Activated CD8-positive, alpha-beta memory T cell treated with anti-CD3 and anti-CD28 coated beads, Interleukin-2, amount 50 U/mL, for 48 hours (primary cell): ENCODE results near the gene PHACTR1.
A peak's percentile ranks its signal among the peaks of the same experiment; 100 is the strongest.
"Not testable (repeated sequence)": the region's sequence is repeated elsewhere in the genome, so short reads cannot be mapped to it uniquely, and the experiment has no call there.

Experiments
- DNase-seq: peaks from one replicate; pipeline ENCODE4 v3.0.0-alpha.2; 2020

PHACTR1 gene

DNA sequence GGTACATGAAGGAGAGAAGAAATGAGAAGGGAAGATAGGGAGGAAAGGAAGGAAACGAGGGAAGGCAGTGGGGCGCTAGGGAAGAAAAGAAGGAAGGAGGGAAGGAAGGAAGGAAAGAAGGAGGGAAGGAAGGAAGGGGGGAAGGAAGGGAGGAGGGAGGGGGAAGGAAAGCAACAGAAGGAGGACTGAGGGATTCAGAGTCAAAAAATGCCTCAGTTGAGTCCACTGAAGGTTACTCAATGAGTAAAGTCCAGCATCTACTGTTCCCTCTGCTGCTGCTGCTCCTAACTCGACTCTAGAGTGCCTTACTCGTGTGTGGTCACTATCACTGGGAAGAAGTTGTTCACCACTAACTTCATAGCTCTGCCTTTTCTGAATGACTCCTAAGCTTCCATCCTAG, 33.8 kb downstream of the PHACTR1 start:
- no peak for DNase-seq

DNA sequence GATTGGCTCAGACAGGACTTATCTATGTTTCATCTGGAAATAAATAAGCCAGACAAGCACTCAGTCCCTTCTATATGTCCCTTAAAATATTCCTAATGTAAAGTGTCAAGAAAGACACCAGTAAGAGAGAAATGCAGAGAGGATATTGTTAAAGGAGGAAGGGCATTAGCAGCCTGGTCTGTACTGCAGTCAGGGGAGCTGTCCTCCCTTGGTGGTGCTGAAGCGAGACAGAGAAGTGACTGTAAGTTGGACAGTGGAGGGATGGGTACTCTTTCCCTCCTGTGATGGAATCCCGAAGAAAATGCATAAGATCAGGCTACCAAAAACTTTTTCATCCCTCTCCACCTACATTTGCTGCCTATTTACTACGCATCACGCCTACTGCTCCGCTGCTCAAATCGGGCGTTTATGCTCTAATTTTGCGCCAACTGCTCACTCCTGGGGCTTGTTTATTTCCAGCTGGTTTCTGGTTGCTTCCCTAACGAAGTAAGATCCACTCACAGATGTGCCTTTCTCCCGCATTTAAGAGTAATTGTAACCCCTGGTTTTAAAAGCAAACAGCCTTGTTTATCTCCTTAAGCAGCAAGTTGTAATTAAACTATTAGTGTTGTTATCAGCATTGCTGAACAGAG, 35.2 kb downstream of the PHACTR1 start:
- peak; percentile 68 for DNase-seq

DNA sequence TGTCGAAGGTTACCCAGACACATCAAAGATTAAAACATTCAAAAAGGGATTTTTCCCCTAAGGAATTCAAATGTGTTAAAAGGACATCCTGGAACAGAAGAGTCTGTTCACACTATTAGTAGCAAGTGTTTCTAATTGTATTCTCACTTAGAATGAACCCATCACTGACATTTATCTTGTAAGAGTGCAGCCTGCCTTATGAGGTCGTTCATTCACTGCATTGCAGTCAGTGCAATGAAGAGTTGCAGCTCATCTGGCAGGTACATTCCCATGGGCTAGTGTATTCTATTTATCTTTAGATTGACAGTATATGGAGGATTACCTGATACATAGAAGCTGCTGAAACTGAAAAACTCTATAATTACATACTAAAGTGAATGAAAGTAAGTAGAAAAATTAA, 36.5 kb downstream of the PHACTR1 start:
- DNase-seq = no peak

DNA sequence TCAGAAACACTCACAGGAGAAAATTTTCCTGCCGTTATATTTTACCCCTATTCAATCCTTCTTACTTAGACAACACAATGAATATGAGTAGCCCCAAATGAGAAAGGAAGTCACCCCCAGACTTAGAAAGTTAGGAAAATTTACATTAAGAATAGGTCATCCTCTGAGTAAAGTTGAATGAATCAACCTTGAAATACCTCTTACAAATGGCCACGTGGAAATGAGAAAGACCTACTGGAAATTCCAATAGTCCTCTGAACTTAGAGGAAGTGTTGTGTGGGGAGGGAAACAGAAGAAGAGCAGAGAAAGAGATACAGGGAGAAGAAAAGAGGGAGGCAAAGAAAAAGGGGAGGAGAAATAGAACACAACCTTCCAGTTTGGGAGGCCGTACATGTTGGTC, 43.7 kb downstream of the PHACTR1 start:
- no peak for DNase-seq

DNA sequence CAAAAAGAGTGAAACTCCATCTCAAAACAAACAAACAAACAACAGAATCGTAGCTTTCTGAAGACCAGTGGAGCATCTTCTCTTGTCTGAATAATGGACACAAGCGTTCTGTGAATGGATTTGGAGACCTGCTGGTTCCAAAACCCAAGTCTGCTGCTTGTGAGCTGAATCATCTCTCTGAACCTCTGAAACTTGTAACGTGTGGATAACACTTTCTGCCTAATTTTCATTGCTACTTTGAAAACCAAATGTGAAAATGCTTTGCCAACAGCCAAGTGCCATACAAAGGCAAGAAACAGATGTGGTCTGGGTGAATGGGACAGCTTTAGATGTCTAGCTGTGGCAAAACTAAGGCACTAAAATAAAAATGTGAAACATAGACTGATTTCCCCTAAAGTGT, 44.3 kb downstream of the PHACTR1 start:
- DNase-seq = no peak

DNA sequence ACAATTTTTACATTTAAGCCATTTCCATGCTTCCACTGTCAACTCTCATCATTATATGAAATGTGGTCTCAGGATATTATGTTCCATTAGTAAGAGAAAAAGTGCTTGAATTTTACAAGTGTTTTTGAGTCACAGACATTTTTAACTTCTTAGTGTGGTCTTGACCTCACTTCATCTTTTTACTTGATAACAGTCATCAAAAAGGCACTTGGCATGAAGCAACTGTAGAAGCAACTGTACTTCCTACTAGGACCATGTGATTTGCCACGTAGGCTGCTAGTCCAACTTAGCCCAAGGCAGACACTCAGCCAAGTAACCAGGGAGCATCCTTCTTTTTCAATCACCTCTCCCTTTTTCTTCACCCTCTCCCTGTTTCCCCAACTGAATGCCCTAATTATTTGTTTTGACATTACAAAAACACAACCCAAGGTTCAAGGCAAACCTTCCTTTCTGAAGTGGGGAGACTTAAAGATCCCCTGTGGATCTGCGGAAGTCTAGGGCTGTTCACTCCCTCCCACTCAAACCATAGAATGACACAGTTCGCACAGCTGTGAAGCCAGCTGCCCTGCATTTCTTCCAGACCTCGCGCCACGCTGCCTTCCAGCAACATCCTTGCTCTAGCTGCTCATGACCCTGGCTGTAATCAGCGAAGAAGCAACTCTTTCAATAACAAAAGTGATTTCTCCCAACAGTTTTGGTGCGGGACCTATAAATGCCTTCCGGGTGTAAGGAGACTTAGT, 45.0 kb downstream of the PHACTR1 start:
- DNase-seq = no peak

DNA sequence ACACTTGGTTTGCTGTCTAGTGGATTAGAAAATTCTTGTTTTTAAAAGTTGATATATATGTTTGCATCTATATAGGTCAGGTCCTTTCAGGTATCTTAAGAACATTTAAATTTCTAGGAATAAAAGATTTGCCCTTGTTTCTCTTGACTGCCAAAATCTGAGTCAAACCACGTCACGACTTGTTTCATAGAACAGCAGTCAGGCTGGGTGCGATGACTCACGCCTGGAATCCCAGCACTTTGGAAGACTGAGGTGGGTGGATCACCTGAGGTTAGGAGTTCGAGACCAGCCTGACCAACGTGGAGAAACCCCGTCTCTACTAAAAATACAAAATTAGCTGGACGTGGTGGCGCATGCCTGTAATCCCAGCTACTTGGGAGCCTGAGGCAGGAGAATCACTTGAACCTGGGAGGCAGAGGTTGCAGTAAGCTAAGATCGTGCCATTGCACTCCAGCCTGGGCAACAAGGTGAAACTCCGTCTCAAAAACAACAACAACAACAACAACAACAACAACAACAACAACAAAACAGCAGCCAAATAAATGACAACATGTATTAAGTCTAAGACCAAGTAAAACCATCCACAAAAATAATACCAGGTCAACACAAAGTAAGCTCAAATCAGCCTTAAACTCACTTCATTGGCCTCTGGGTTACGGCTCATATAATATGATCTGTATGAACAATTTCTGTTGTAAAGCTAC, 46.3 kb downstream of the PHACTR1 start:
- not testable (repeated sequence) for DNase-seq

DNA sequence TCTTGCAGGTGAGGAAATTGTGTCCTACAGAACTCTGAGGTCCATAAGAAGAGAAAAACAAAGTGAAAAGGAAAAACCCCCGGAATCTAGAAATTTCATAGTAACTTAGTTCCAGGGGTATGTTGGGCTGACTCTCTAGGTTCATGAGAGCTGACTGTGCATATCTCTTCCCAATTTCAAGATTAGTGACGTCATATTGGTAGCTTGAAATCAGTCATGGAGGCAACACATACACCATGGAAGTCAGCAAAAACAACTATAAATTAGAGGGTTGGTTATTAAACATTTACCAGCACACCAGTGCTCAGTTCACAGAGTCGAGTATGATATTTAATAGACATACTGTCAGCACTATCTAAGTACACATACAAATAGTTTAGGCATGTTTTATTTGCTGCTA, 49.8 kb downstream of the PHACTR1 start:
- no peak for DNase-seq

DNA sequence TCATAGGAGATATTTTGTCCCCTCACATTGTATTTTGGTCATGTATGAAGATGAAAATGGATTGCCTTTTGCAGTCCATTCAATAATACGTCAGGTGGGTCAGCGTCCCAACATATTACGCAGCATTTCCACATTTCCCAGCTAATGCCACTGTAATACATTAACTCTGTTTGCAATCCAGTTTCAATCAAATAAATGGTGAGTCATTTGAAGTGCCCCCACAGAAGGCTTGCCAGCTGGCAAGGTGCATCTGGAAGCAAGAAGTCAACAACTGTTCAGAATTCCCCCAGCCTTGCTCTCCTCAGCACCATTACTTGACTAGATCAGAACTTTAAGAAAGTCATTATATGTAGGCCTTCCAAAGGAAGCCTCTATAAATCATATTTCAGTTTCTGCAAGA, 50.4 kb downstream of the PHACTR1 start:
- DNase-seq = no peak

DNA sequence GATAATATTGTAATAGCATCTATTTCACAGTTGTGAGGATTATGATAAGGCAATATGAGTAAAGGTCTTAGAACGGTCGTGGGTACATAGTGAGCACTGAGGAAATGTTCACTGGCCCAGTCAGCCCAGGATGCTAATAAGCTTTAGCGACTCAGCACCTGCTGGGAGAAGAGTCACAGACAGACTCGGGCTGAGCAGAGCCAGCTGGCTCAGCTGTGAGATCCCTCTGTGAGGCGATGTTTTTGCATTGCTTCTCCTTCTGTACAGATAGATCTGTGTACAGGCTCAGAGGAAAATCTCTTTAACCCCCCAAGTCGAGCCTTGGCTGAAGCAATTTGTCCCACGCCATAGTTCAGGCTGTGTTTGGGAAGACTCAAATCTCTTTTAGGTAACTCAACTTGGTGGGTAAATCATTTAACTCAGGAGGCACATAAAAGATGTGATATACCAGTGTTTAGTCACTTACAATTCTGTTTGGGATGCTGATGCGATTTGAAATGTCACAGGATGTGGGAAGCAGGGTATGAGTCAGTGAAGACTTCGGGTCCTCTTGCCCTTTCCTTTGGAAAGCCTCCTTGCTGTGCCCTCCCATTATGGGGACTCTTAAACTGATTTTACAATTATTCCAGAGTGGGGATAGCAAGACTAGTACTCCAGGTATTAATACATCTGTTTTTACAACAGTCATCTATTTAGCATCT, 53.1 kb downstream of the PHACTR1 start:
- no peak for DNase-seq

DNA sequence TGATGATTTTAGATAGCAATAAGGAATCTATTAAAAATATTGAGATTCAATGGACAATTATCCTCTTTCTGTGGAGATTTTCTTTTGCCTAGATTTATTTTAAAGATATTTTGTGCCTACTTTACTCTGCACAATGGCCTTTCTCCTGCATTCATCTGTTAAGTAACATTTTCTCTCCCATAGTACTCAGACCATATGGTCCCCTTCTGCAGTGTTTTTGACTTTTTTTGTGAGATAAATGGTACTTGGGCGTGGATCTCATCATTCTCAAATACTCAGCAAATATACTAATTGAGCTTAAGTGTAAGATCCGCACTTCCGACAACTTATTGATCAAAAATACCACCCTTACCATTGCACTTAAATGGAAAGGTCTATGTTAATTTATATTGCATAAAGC, 55.8 kb downstream of the PHACTR1 start:
- DNase-seq = no peak

DNA sequence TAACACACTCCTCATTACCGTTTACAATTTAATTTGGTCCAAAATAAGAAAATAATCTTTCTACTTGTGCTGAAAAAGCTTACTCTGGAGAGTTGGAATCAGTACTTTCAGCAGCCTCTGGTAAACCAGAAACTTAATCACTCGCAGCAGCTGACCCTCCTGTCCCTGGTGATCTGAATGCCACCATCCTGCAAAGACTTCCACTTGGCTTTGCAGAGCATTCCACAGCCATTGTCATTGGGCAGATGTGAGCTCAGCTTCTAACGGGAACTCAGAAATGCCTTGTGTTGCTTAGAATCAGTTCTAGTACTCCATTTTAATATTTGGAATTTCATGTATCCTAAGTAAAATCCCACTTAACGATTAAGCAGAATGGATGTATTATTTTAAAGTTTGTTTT, 59.7 kb downstream of the PHACTR1 start:
- DNase-seq = no peak

DNA sequence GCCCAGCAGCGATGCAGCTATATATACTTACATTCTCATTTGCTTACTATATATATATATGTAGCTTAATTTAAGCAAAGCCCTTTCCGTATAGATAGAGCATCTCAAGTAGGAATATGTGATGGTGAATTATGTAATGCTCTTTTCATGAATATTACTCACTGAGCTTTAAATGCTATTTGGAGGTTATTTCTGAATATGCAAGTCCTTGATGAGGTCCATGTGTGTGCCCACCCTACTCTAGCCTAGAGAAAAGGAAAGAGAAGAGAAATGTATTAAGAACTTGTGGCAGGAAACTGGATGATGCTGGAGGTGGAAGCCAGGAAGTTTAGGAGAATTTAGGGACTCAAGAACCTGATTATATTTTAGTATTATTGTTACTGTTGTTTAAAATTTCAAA, 63.2 kb downstream of the PHACTR1 start:
- no peak for DNase-seq

DNA sequence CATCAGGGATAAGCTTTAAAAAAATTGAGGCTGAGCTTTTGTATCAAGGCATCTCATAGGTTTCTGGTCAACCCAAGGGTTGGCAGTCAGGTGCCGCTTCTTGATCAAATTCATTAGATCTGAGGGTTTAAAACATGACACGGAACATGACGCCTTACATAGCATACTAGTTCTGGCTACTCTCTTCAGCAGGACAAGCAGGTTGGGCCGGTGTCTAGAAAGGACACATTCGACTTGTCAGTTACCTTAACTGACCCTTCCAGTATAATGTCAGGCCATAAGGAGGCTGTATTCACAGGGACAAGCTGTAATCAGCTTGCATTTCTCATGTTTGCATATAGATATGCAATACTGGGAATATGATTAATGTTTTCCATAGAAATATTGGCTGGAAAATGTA, 65.6 kb downstream of the PHACTR1 start:
- no peak for DNase-seq

DNA sequence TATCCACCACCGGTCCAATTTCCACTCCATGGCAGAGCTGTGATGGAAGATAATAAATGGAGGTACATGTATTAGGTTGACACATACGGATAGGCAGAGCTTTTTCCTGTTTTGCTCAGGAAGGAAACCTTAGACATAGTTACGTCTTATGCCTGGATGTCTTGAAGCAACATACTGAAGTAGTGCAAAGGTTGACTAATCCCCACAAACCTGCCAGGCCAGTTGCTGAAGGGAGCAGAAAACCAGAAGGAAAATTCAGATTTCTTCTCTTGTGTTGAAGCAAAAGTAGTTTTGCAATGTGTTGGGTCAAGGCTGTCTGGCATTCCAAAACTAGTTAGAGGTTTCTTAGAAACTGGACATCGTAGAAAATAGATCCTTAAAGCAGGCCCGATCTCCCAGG, 68.7 kb downstream of the PHACTR1 start:
- no peak for DNase-seq

DNA sequence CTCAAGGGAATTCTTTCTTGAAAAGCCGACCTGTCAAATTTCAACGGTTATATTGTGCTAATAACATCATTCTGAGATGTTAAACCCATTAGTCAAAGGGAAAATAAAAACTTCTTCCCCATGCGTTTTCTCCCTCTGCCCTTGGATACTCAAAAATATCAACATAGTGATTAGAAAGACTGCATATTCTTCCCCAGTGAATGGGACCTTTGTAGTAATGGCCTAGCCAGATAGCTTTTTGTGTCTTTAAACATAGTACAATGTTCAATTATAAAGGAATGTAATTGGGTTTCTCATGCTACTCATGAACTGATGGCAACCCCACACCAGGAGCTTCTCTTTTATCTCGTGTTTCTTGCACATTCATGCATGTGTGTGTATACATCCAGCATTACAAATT, 69.4 kb downstream of the PHACTR1 start:
- DNase-seq = no peak

DNA sequence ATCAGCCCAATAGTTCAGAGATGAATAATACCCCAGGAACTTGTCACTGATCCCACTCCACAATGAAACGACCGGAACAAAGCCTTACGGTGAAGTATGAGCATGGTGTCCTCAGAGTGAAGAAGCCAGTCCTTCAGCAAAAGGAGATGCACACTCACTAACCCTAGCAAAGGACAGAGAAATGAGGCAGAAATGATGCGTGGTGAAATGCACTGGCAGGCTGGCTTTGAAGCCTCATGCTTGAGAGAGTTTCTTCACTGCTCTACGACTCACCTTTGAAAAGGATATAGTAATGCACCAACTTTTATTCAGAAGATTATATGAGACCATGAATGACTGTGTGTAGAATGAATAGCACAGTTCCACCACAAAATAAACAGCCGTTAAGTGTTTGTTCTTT, 74.8 kb downstream of the PHACTR1 start:
- DNase-seq = no peak

DNA sequence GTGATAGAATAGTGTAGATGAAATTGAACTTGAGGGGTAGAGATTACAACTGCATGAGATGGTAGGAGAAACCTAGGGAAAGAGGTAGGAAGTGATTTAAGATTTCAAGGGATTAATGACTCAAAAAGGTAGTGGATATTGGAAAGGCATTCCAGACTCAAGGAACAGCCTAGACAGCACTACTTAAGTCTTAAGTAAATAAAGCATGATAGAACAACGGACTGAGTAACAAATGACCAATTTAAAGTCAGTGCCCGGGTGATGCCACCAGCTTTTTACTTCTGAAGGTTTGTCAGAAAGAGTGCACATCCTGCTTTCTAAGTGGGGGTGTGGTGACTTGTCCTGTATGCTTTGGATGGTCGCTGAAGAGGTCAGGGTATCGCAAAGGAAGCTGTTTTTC, 81.8 kb downstream of the PHACTR1 start:
- no peak for DNase-seq

DNA sequence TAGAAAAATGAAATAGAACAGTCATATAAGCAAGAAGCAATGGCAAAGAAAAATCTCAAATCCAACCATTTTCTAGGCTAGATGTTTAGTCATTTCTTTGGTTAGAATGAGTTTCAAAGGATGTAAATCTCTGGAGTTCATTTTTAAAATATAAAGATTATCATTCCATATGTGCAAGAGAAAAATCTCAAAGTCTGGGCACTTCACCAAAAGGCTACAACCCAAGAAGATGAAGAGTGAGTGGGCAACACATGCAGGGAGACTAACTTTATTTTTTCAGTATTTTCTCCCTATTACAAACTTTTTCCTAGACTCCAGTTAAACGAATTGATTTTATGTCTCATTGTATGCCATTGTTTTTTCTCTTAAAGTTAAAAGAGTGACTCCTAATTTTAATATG, 83.6 kb downstream of the PHACTR1 start:
- no peak for DNase-seq

DNA sequence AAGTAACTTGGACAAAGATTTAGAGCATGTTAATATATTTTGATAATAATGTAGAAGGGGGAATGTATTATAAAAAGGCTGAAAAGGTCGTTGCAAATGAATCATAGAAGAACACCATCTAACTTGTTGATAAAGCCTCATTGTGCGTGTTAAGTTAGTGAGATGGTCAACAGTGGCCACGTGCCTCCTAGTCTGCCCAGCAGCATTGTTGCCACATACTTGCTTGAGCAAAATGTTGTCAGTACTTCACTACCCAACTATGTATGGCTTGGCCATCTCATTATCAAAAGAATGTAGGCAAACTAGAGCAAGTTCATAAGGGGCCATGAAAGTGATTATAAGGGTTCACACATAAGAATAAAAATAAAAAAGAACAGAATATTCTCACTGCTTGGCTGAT, 84.6 kb downstream of the PHACTR1 start:
- DNase-seq = no peak

DNA sequence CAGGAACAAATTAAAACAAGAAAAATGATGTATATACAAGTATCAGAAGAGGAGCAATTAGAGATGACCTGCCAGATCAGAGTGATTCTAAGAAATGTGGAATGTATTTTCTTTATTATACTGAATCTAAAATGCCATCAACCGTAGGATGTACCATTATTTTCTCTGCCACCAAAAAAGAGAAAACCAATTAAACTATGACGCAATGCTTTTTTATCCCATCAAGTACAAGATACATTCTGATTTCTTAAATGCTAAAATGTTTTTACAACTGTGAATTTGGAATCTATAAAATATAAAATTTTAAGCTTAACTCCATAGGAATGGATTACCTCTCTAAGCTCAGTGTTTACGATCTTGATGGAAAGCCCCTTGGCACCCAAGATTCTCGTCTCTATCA, 85.9 kb downstream of the PHACTR1 start:
- DNase-seq = no peak

DNA sequence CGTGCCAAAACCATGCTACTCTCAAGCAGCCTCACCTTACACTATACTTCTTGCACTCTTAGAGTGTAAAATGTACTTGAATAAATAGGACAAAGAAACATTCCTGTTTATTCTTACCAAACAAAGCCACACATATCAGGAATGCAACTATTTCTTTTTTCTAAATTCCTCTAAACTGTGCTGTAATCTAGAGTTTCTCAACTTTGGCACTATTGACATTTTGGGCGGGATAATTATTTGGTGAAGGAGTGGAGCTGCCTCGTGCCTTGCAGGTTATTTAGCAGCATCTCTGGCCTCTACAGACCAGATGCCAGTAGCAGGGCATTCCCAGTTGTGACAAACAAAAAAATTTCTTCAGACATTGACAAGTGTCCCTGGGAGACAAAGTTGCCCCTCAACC, 86.9 kb downstream of the PHACTR1 start:
- DNase-seq = no peak

DNA sequence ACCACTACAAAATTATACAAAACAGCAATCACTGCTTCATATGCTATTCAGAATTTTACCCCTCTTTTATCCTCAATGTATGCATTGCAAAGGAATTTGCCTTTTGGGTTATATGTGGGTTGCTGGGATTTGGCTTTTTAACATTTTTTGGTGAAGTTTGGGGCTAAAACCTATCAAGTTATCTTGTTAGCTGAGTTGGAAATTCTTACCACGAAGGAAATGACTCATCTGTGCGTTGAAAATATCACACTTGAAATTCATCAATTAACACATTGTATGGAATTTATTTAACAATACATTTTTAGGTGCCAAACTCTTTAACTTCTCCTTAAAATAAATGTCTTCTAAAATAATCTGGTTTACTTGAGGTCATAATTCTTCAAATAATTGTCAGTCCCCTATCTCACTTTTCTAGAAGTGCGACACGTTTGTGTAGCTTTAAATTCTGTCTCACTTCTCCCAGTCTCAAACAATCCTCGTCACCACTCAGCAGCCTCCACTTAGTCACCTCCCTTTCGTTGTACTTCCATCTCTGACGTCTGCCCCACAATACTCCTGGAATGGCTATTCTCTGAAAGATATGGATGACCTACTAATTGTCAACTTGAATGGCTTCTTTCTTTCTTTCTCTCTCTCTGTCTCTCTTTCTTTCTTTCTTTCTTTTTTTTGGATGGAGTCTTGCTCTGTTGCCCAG, 88.5 kb downstream of the PHACTR1 start:
- DNase-seq = no peak
